HepG2 (cell line): Measurements from ENCODE around the gene UQCRHL.

ENCODE experiments used
- ARNTL ChIP-seq: sonication (generic); formaldehyde crosslinking; IDR thresholded peaks from 2 replicates; pipeline ENCODE4 v1.4.0; 2020; ENCODE audit warnings: mild to moderate bottlenecking, missing genetic modification reagents
- BRCA1 ChIP-seq: sonication (generic); formaldehyde crosslinking; IDR thresholded peaks from 2 replicates; pipeline ENCODE4 v1.4.0; 2020; ENCODE audit warnings: missing genetic modification reagents
- FOXK2 ChIP-seq: fragments of 450-650 bp; IDR thresholded peaks from 2 replicates; pipeline ENCODE4 v1.6.1; 2016
- JUND ChIP-seq: sonication (generic); formaldehyde crosslinking; IDR thresholded peaks from 2 replicates; pipeline ENCODE4 v1.8.0; 2022; ENCODE audit warnings: mild to moderate bottlenecking, missing genetic modification reagents
- POLR2A ChIP-seq, 2 experiments: IDR thresholded peaks; 2 replicates each; pipeline ENCODE4 v1.6.1; 2011; ENCODE audit warnings: low read depth in 2 of 2, low read length in 2 of 2, mild to moderate bottlenecking in 1 of 2, moderate library complexity in 1 of 2; ENCODE audit not compliant: insufficient read depth in 1 of 2
- RXRA ChIP-seq: sonication (generic); formaldehyde crosslinking; IDR thresholded peaks from 2 replicates; pipeline ENCODE4 v1.5.1; 2020; ENCODE audit warnings: missing genetic modification reagents
- SMARCC2 ChIP-seq: fragments of 450-650 bp; IDR thresholded peaks from 2 replicates; pipeline ENCODE4 v1.6.1; 2017; ENCODE audit warnings: antibody characterized with exemption, mild to moderate bottlenecking

GRCh38 chr1:15820478-15820877, 13.0 kb upstream of the UQCRHL start:
- no peak for TF ChIP-seq JUND (CRISPR knock-in tag)
- no peak for TF ChIP-seq BRCA1 (CRISPR knock-in tag)
- TF ChIP-seq POLR2A (IDR thresholded peaks at IDR 0.05; ENCODE audit: insufficient read depth in 1 of 2, low read depth in 2 of 2, low read length in 2 of 2), result no peak
- TF ChIP-seq FOXK2, result no peak
- no peak for TF ChIP-seq RXRA (CRISPR knock-in tag)
- TF ChIP-seq ARNTL (CRISPR knock-in tag), result no peak
- no peak for TF ChIP-seq SMARCC2
